Activated CD4-positive, alpha-beta T cell treated with anti-CD3 and anti-CD28 coated beads, Interleukin-2, amount 10 ng/mL, durations not matched to agents 24 days and 14 days (primary cell): ENCODE data around the gene PRR35. TPM values are rescaled to one million over a fixed set of nuclear protein-coding genes. Genes with fewer than 3 reads are reported as not detected.
"Not testable (repeated sequence)": the region's sequence is repeated elsewhere in the genome, so short reads cannot be mapped to it uniquely, and the experiment has no call there.

Experiments used
- DNase-seq: peaks from one replicate; pipeline ENCODE4 v3.0.0; 2022
- H3K27ac Mint-ChIP-seq: one replicate; pipeline ENCODE4 v1.8.0; 2022; ENCODE audit warnings: mild to moderate bottlenecking, mixed read lengths
- H3K27me3 Mint-ChIP-seq: one replicate; pipeline ENCODE4 v1.8.0; 2022; ENCODE audit warnings: mixed read lengths
- H3K36me3 Mint-ChIP-seq: one replicate; pipeline ENCODE4 v1.8.0; 2022; ENCODE audit warnings: low read depth, mild to moderate bottlenecking, mixed read lengths
- H3K4me1 Mint-ChIP-seq: one replicate; pipeline ENCODE4 v1.8.0; 2021; ENCODE audit warnings: mixed read lengths
- H3K4me3 Mint-ChIP-seq: one replicate; pipeline ENCODE4 v1.8.0; 2022; ENCODE audit warnings: mild to moderate bottlenecking, moderate library complexity, mixed read lengths
- H3K9me3 Mint-ChIP-seq: one replicate; pipeline ENCODE4 v1.8.0; 2021; ENCODE audit warnings: mixed read lengths
- intact Hi-C: fragments of 100-400 bp; cut with micrococcal nuclease; formaldehyde crosslinking; loops from one replicate; pipeline ENCODE4 v1.15.1; 2023
- total RNA-seq: library from RNA; stranded (reverse); gene quantifications from 2 replicates; pipeline ENCODE4 v1.2.3, GENCODE V29; 2022

Gene PRR35
- total RNA-seq, 1 donor from 2014 or later, result not detected

- no peak for DNase-seq
- H3K36me3 Mint-ChIP-seq, result peaks cover 9% of the 10 kb centered on the region
- intact Hi-C loops, result no loop called here
- no peaks in the 10 kb centered on the region for H3K9me3 Mint-ChIP-seq
- H3K27me3 Mint-ChIP-seq, result no peaks in the 10 kb centered on the region
- H3K4me3 Mint-ChIP-seq, result peak overlapping the region; percentile 92
- peak overlapping the region; percentile 79 for H3K27ac Mint-ChIP-seq
- peaks cover 19% of the 10 kb centered on the region for H3K4me1 Mint-ChIP-seq
These were observed 30.6 kb downstream of the PRR35 start for GRCh38 chr16:590815-591200.

- Mint-ChIP-seq H3K4me3 (peak overlapping the region; percentile 92), H3K27me3 (no peaks in the 10 kb centered on the region), H3K9me3 (no peaks in the 10 kb centered on the region), H3K4me1 (peaks cover 21% of the 10 kb centered on the region), H3K36me3 (peaks cover 11% of the 10 kb centered on the region), H3K27ac (peak overlapping the region; percentile 79)
- DNase-seq, result peak; percentile 58
- intact Hi-C loops, result no loop called here
These were observed 31.0 kb downstream of the PRR35 start for GRCh38 chr16:591231-591630.

- H3K9me3 Mint-ChIP-seq, result no peaks in the 10 kb centered on the region
- H3K4me1 Mint-ChIP-seq, result peaks cover 21% of the 10 kb centered on the region
- H3K27ac Mint-ChIP-seq, result no peak overlapping the region
- intact Hi-C loops, result no loop called here
- no peaks in the 10 kb centered on the region for H3K27me3 Mint-ChIP-seq
- DNase-seq, result no peak
- H3K36me3 Mint-ChIP-seq, result peaks cover 14% of the 10 kb centered on the region
- H3K4me3 Mint-ChIP-seq, result peak overlapping the region; percentile 92
These were observed 31.8 kb downstream of the PRR35 start for GRCh38 chr16:591892-592517.

GRCh38 chr16:592518-593306 lies 32.5 kb downstream of the PRR35 start:
- peak; percentile 54 for DNase-seq
- intact Hi-C loops, result no loop called here
- Mint-ChIP-seq H3K36me3 (peaks cover 13% of the 10 kb centered on the region), H3K27ac (no peak overlapping the region), H3K9me3 (no peaks in the 10 kb centered on the region), H3K4me3 (no peak overlapping the region), H3K27me3 (no peaks in the 10 kb centered on the region), H3K4me1 (peaks cover 18% of the 10 kb centered on the region)

GRCh38 chr16:593406-593805 lies 33.2 kb downstream of the PRR35 start:
- peaks cover 11% of the 10 kb centered on the region for H3K36me3 Mint-ChIP-seq
- no peak overlapping the region for H3K4me3 Mint-ChIP-seq
- H3K27me3 Mint-ChIP-seq, result no peaks in the 10 kb centered on the region
- no peak overlapping the region for H3K27ac Mint-ChIP-seq
- intact Hi-C loops, result no loop called here
- no peaks in the 10 kb centered on the region for H3K9me3 Mint-ChIP-seq
- DNase-seq, result no peak
- H3K4me1 Mint-ChIP-seq, result peaks cover 18% of the 10 kb centered on the region

GRCh38 chr16:593807-594206 lies 33.6 kb downstream of the PRR35 start:
- Mint-ChIP-seq H3K36me3 (peaks cover 11% of the 10 kb centered on the region), H3K4me1 (peaks cover 18% of the 10 kb centered on the region), H3K4me3 (no peak overlapping the region), H3K27me3 (no peaks in the 10 kb centered on the region), H3K27ac (no peak overlapping the region), H3K9me3 (no peaks in the 10 kb centered on the region)
- intact Hi-C loops, result no loop called here
- DNase-seq, result no peak

GRCh38 chr16:595094-595528 lies 34.9 kb downstream of the PRR35 start:
- no peak overlapping the region for H3K4me3 Mint-ChIP-seq
- intact Hi-C loops, result no loop called here
- DNase-seq, result no peak
- H3K27ac Mint-ChIP-seq, result no peak overlapping the region
- H3K4me1 Mint-ChIP-seq, result peaks cover 18% of the 10 kb centered on the region
- H3K27me3 Mint-ChIP-seq, result no peaks in the 10 kb centered on the region
- H3K9me3 Mint-ChIP-seq, result no peaks in the 10 kb centered on the region
- H3K36me3 Mint-ChIP-seq, result peaks cover 11% of the 10 kb centered on the region

GRCh38 chr16:595942-596735 lies 35.9 kb downstream of the PRR35 start:
- Mint-ChIP-seq H3K4me3 (no peak overlapping the region), H3K27ac (no peak overlapping the region), H3K9me3 (no peaks in the 10 kb centered on the region), H3K4me1 (peaks cover 11% of the 10 kb centered on the region), H3K36me3 (peaks cover 10% of the 10 kb centered on the region), H3K27me3 (no peaks in the 10 kb centered on the region)
- intact Hi-C loops, result no loop called here
- no peak for DNase-seq

- H3K27me3 Mint-ChIP-seq, result no peaks in the 10 kb centered on the region
- no peak overlapping the region for H3K27ac Mint-ChIP-seq
- peaks cover 10% of the 10 kb centered on the region for H3K36me3 Mint-ChIP-seq
These were observed 36.5 kb downstream of the PRR35 start for GRCh38 chr16:596736-597060.

GRCh38 chr16:597655-598054 lies 37.5 kb downstream of the PRR35 start:
- H3K27ac Mint-ChIP-seq, intact Hi-C loops: not testable (repeated sequence)
- peaks cover 10% of the 10 kb centered on the region for H3K36me3 Mint-ChIP-seq

More at GRCh38 chr16:596736-597060, 36.5 kb downstream of the PRR35 start:
- no peak overlapping the region for H3K4me3 Mint-ChIP-seq
- intact Hi-C loops, result no loop called here
- peaks cover 9% of the 10 kb centered on the region for H3K4me1 Mint-ChIP-seq
- no peaks in the 10 kb centered on the region for H3K9me3 Mint-ChIP-seq
- DNase-seq, result no peak

GRCh38 chr16:598823-599739 lies 38.9 kb downstream of the PRR35 start:
- Mint-ChIP-seq H3K9me3 (no peaks in the 10 kb centered on the region), H3K36me3 (peaks cover 13% of the 10 kb centered on the region), H3K27me3 (no peaks in the 10 kb centered on the region), H3K4me1 (peaks cover 6% of the 10 kb centered on the region), H3K4me3 (no peak overlapping the region), H3K27ac (no peak overlapping the region)
- no peak for DNase-seq
- intact Hi-C loops, result no loop called here

More at GRCh38 chr16:597655-598054, 37.5 kb downstream of the PRR35 start:
- H3K27me3 Mint-ChIP-seq, H3K4me1 Mint-ChIP-seq, DNase-seq, H3K9me3 Mint-ChIP-seq, H3K4me3 Mint-ChIP-seq: not testable (repeated sequence)

- H3K4me1 Mint-ChIP-seq, result peaks cover 4% of the 10 kb centered on the region
- H3K9me3 Mint-ChIP-seq, result no peaks in the 10 kb centered on the region
- H3K27ac Mint-ChIP-seq, result no peak overlapping the region
- intact Hi-C loops, result no loop called here
- no peak overlapping the region for H3K4me3 Mint-ChIP-seq
- H3K27me3 Mint-ChIP-seq, result no peaks in the 10 kb centered on the region
- DNase-seq, result no peak
- H3K36me3 Mint-ChIP-seq, result peaks cover 12% of the 10 kb centered on the region
These were observed 40.6 kb downstream of the PRR35 start for GRCh38 chr16:600781-601180.

GRCh38 chr16:603933-604332 lies 43.7 kb downstream of the PRR35 start:
- no peak overlapping the region for H3K27ac Mint-ChIP-seq
- no peaks in the 10 kb centered on the region for H3K9me3 Mint-ChIP-seq
- H3K4me1 Mint-ChIP-seq, result peaks cover 1% of the 10 kb centered on the region
- H3K27me3 Mint-ChIP-seq, result no peaks in the 10 kb centered on the region
- H3K36me3 Mint-ChIP-seq, result peaks cover 5% of the 10 kb centered on the region
- DNase-seq, result no peak
- intact Hi-C loops, result no loop called here
- no peak overlapping the region for H3K4me3 Mint-ChIP-seq
